ENCODE results near the gene DMRT2.
A peak's percentile ranks its signal among the peaks of the same experiment; 100 is the strongest.

DMRT2 gene

GRCh38 chr9:1018121-1018520, 32.0 kb upstream of the DMRT2 start:
- no peaks in the 10 kb centered on the region for H3K36me3 ChIP-seq (ENCODE audit: control insufficient read depth, insufficient read depth, low read length)
- H3K4me1 ChIP-seq (ENCODE audit: control insufficient read depth, insufficient read depth, low read length) = no peaks in the 10 kb centered on the region
- peaks cover 8% of the 10 kb centered on the region for H3K27me3 ChIP-seq (ENCODE audit: control insufficient read depth, insufficient read depth, low read length, poor library complexity, severe bottlenecking)
- no peak overlapping the region for H3K27ac ChIP-seq (ENCODE audit: insufficient read depth, low read depth, low read length, poor library complexity, severe bottlenecking)
- 29 to 35% methylated on average over 9 of the region's 10 CpGs for WGBS, 2 experiments
- no peaks in the 10 kb centered on the region for H3K9me3 ChIP-seq (ENCODE audit: control insufficient read depth, low read length)
- H3K4me3 ChIP-seq (ENCODE audit: insufficient read depth, low read depth, low read length) = no peak overlapping the region

- H3K27ac ChIP-seq (ENCODE audit: insufficient read depth, low read depth, low read length, poor library complexity, severe bottlenecking) = no peak overlapping the region
- H3K36me3 ChIP-seq (ENCODE audit: control insufficient read depth, insufficient read depth, low read length) = no peaks in the 10 kb centered on the region
- peaks cover 49% of the 10 kb centered on the region for H3K27me3 ChIP-seq (ENCODE audit: control insufficient read depth, insufficient read depth, low read length, poor library complexity, severe bottlenecking)
- H3K4me3 ChIP-seq (ENCODE audit: insufficient read depth, low read depth, low read length) = no peak overlapping the region
- H3K4me1 ChIP-seq (ENCODE audit: control insufficient read depth, insufficient read depth, low read length) = peaks cover 8% of the 10 kb centered on the region
- no peaks in the 10 kb centered on the region for H3K9me3 ChIP-seq (ENCODE audit: control insufficient read depth, low read length)
- WGBS, 2 experiments = 96 to 100% methylated on average over 1 of the region's 1 CpG
Measured at GRCh38 chr9:1024112-1024511, 26.0 kb upstream of the DMRT2 start.

- Histone ChIP-seq H3K36me3 (ENCODE audit: control insufficient read depth, insufficient read depth, low read length) (no peaks in the 10 kb centered on the region), H3K27me3 (ENCODE audit: control insufficient read depth, insufficient read depth, low read length, poor library complexity, severe bottlenecking) (peaks cover 56% of the 10 kb centered on the region), H3K27ac (ENCODE audit: insufficient read depth, low read depth, low read length, poor library complexity, severe bottlenecking) (no peak overlapping the region), H3K4me3 (ENCODE audit: insufficient read depth, low read depth, low read length) (no peak overlapping the region), H3K4me1 (ENCODE audit: control insufficient read depth, insufficient read depth, low read length) (peaks cover 8% of the 10 kb centered on the region), H3K9me3 (ENCODE audit: control insufficient read depth, low read length) (no peaks in the 10 kb centered on the region)
- 11 to 12% methylated on average over 8 of the region's 8 CpGs for WGBS, 2 experiments
Measured at GRCh38 chr9:1025131-1025530, 25.0 kb upstream of the DMRT2 start.

- no peaks in the 10 kb centered on the region for H3K9me3 ChIP-seq (ENCODE audit: control insufficient read depth, low read length)
- H3K4me3 ChIP-seq (ENCODE audit: insufficient read depth, low read depth, low read length) = no peak overlapping the region
- peaks cover 66% of the 10 kb centered on the region for H3K27me3 ChIP-seq (ENCODE audit: control insufficient read depth, insufficient read depth, low read length, poor library complexity, severe bottlenecking)
- H3K36me3 ChIP-seq (ENCODE audit: control insufficient read depth, insufficient read depth, low read length) = no peaks in the 10 kb centered on the region
- H3K4me1 ChIP-seq (ENCODE audit: control insufficient read depth, insufficient read depth, low read length) = peaks cover 8% of the 10 kb centered on the region
- no peak overlapping the region for H3K27ac ChIP-seq (ENCODE audit: insufficient read depth, low read depth, low read length, poor library complexity, severe bottlenecking)
Measured at GRCh38 chr9:1026219-1026618, 23.9 kb upstream of the DMRT2 start.

GRCh38 chr9:1028501-1029190, 21.5 kb upstream of the DMRT2 start:
- no peaks in the 10 kb centered on the region for H3K9me3 ChIP-seq (ENCODE audit: control insufficient read depth, low read length)
- H3K36me3 ChIP-seq (ENCODE audit: control insufficient read depth, insufficient read depth, low read length) = no peaks in the 10 kb centered on the region
- peaks cover 8% of the 10 kb centered on the region for H3K4me1 ChIP-seq (ENCODE audit: control insufficient read depth, insufficient read depth, low read length)
- H3K4me3 ChIP-seq (ENCODE audit: insufficient read depth, low read depth, low read length) = no peak overlapping the region
- 86 to 89% methylated on average over 8 of the region's 8 CpGs for WGBS, 2 experiments
- peaks cover 76% of the 10 kb centered on the region for H3K27me3 ChIP-seq (ENCODE audit: control insufficient read depth, insufficient read depth, low read length, poor library complexity, severe bottlenecking)
- H3K27ac ChIP-seq (ENCODE audit: insufficient read depth, low read depth, low read length, poor library complexity, severe bottlenecking) = no peak overlapping the region

GRCh38 chr9:1031951-1032601, 18.1 kb upstream of the DMRT2 start:
- Histone ChIP-seq H3K27ac (ENCODE audit: insufficient read depth, low read depth, low read length, poor library complexity, severe bottlenecking) (no peak overlapping the region), H3K4me3 (ENCODE audit: insufficient read depth, low read depth, low read length) (no peak overlapping the region), H3K9me3 (ENCODE audit: control insufficient read depth, low read length) (no peaks in the 10 kb centered on the region), H3K36me3 (ENCODE audit: control insufficient read depth, insufficient read depth, low read length) (no peaks in the 10 kb centered on the region), H3K4me1 (ENCODE audit: control insufficient read depth, insufficient read depth, low read length) (no peaks in the 10 kb centered on the region), H3K27me3 (ENCODE audit: control insufficient read depth, insufficient read depth, low read length, poor library complexity, severe bottlenecking) (peaks cover 59% of the 10 kb centered on the region)
- WGBS, 2 experiments = 80 to 85% methylated on average over 14 of the region's 14 CpGs

GRCh38 chr9:1034271-1034670, 15.9 kb upstream of the DMRT2 start:
- WGBS, 2 experiments = 75 to 100% methylated on average over 1 to 2 of the region's 3 CpGs
- H3K9me3 ChIP-seq (ENCODE audit: control insufficient read depth, low read length) = no peaks in the 10 kb centered on the region
- H3K4me1 ChIP-seq (ENCODE audit: control insufficient read depth, insufficient read depth, low read length) = no peaks in the 10 kb centered on the region
- H3K4me3 ChIP-seq (ENCODE audit: insufficient read depth, low read depth, low read length) = no peak overlapping the region
- no peak overlapping the region for H3K27ac ChIP-seq (ENCODE audit: insufficient read depth, low read depth, low read length, poor library complexity, severe bottlenecking)
- no peaks in the 10 kb centered on the region for H3K36me3 ChIP-seq (ENCODE audit: control insufficient read depth, insufficient read depth, low read length)
- peaks cover 62% of the 10 kb centered on the region for H3K27me3 ChIP-seq (ENCODE audit: control insufficient read depth, insufficient read depth, low read length, poor library complexity, severe bottlenecking)

- WGBS, 2 experiments = 66% methylated on average over 4 of the region's 4 CpGs
- Histone ChIP-seq H3K9me3 (ENCODE audit: control insufficient read depth, low read length) (no peaks in the 10 kb centered on the region), H3K36me3 (ENCODE audit: control insufficient read depth, insufficient read depth, low read length) (no peaks in the 10 kb centered on the region), H3K27me3 (ENCODE audit: control insufficient read depth, insufficient read depth, low read length, poor library complexity, severe bottlenecking) (peaks cover 80% of the 10 kb centered on the region), H3K4me3 (ENCODE audit: insufficient read depth, low read depth, low read length) (no peak overlapping the region), H3K27ac (ENCODE audit: insufficient read depth, low read depth, low read length, poor library complexity, severe bottlenecking) (no peak overlapping the region), H3K4me1 (ENCODE audit: control insufficient read depth, insufficient read depth, low read length) (peaks cover 3% of the 10 kb centered on the region)
Measured at GRCh38 chr9:1039589-1039988, 10.6 kb upstream of the DMRT2 start.

GRCh38 chr9:1042466-1042865, 7.7 kb upstream of the DMRT2 start:
- Histone ChIP-seq H3K4me3 (ENCODE audit: insufficient read depth, low read depth, low read length) (peak overlapping the region; percentile 34), H3K9me3 (ENCODE audit: control insufficient read depth, low read length) (no peaks in the 10 kb centered on the region), H3K27ac (ENCODE audit: insufficient read depth, low read depth, low read length, poor library complexity, severe bottlenecking) (no peak overlapping the region), H3K27me3 (ENCODE audit: control insufficient read depth, insufficient read depth, low read length, poor library complexity, severe bottlenecking) (peaks cover 100% of the 10 kb centered on the region), H3K36me3 (ENCODE audit: control insufficient read depth, insufficient read depth, low read length) (no peaks in the 10 kb centered on the region), H3K4me1 (ENCODE audit: control insufficient read depth, insufficient read depth, low read length) (peaks cover 19% of the 10 kb centered on the region)
- WGBS, 2 experiments = 1 to 2% methylated on average over 45 of the region's 45 CpGs

- 6 to 8% methylated on average over 11 of the region's 11 CpGs for WGBS, 2 experiments
- Histone ChIP-seq H3K4me3 (ENCODE audit: insufficient read depth, low read depth, low read length) (no peak overlapping the region), H3K27me3 (ENCODE audit: control insufficient read depth, insufficient read depth, low read length, poor library complexity, severe bottlenecking) (peaks cover 100% of the 10 kb centered on the region), H3K9me3 (ENCODE audit: control insufficient read depth, low read length) (no peaks in the 10 kb centered on the region), H3K27ac (ENCODE audit: insufficient read depth, low read depth, low read length, poor library complexity, severe bottlenecking) (no peak overlapping the region), H3K4me1 (ENCODE audit: control insufficient read depth, insufficient read depth, low read length) (peaks cover 19% of the 10 kb centered on the region), H3K36me3 (ENCODE audit: control insufficient read depth, insufficient read depth, low read length) (no peaks in the 10 kb centered on the region)
Measured at GRCh38 chr9:1044643-1045042, 5.5 kb upstream of the DMRT2 start.
